ENCODE measurements around the gene QSER1. TPM values are rescaled to one million over a fixed set of nuclear protein-coding genes. Genes with fewer than 3 reads are reported as not detected.

QSER1 gene
- total and polyA plus RNA-seq, 12 donors = 2.5 to 23.8 (median 19.2) TPM

DNA sequence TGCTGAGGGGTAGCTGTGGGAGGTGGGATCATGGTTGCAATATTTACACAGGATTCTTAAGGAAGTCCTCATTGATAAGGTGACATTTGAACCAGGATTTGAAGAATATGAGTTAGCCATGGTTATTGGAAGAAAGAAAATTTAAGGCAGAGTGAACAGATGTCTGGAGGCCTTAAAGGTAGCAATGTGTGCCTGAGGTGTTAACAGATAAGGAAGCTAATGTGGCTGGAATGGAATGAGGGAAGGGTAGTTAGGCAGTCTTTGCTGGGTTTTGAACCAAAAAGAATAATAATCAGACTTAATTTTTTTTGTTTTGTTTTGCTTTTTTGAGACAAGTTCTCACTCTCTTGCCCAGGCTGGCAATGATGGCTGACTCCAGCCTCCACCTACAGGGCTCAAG lies 113.4 kb downstream of the QSER1 start:
- TF ChIP-seq, protein P1, sequence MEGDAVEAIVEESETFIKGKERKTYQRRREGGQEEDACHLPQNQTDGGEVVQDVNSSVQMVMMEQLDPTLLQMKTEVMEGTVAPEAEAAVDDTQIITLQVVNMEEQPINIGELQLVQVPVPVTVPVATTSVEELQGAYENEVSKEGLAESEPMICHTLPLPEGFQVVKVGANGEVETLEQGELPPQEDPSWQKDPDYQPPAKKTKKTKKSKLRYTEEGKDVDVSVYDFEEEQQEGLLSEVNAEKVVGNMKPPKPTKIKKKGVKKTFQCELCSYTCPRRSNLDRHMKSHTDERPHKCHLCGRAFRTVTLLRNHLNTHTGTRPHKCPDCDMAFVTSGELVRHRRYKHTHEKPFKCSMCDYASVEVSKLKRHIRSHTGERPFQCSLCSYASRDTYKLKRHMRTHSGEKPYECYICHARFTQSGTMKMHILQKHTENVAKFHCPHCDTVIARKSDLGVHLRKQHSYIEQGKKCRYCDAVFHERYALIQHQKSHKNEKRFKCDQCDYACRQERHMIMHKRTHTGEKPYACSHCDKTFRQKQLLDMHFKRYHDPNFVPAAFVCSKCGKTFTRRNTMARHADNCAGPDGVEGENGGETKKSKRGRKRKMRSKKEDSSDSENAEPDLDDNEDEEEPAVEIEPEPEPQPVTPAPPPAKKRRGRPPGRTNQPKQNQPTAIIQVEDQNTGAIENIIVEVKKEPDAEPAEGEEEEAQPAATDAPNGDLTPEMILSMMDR (IDR thresholded peaks at IDR 0.05) = no peak
- peaks cover 0 to 2% (median 0%) of the 10 kb centered on the region in 9 donors for H3K4me1 ChIP-seq
- DNase-seq (no peak), ATAC-seq (no peak)
- H3K27me3 ChIP-seq = peaks cover 0 to 8% (median 5%) of the 10 kb centered on the region in 7 donors
- H3K27ac ChIP-seq = no peak overlapping the region
- intact Hi-C loops (cut with DNase I) = no loop called here
- H3K9me3 ChIP-seq = no peaks in the 10 kb centered on the region
- H3K36me3 ChIP-seq = no peaks in the 10 kb centered on the region
- H3K4me3 ChIP-seq = no peak overlapping the region

DNA sequence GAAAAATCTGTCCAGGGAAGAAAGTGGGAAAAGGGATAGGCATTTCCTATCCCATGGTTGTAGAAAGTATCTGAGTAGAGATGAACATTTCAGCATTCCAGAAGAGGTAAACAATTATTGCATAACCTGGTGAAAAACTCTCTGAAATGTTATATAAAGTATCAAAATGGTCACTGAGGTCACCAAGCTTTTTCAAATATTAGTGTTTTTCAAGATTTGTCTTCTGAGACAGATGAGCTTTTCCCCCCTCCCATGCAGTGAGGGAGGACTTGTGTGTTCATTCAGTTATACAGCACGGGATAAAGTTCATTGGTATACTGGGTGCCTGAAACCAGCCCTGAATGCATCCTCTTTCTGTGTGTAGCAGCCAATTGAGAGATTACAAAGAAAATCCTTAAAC lies 121.1 kb downstream of the QSER1 start:
- ATAC-seq (no peak), DNase-seq (no peak)
- H3K27ac ChIP-seq = no peak overlapping the region
- H3K4me1 ChIP-seq = peaks cover 0 to 30% (median 6%) of the 10 kb centered on the region in 9 donors
- no peaks in the 10 kb centered on the region for H3K9me3 ChIP-seq
- no peaks in the 10 kb centered on the region for H3K36me3 ChIP-seq
- H3K4me3 ChIP-seq = no peak overlapping the region
- H3K27me3 ChIP-seq = peaks cover 0 to 44% (median 28%) of the 10 kb centered on the region in 7 donors
- intact Hi-C loops (cut with DNase I) = no loop called here
- 38 to 52% methylated on average over 1 of the region's 1 CpG for WGBS, 2 donors
- TF ChIP-seq, protein P1 (IDR thresholded peaks at IDR 0.05) = no peak

DNA sequence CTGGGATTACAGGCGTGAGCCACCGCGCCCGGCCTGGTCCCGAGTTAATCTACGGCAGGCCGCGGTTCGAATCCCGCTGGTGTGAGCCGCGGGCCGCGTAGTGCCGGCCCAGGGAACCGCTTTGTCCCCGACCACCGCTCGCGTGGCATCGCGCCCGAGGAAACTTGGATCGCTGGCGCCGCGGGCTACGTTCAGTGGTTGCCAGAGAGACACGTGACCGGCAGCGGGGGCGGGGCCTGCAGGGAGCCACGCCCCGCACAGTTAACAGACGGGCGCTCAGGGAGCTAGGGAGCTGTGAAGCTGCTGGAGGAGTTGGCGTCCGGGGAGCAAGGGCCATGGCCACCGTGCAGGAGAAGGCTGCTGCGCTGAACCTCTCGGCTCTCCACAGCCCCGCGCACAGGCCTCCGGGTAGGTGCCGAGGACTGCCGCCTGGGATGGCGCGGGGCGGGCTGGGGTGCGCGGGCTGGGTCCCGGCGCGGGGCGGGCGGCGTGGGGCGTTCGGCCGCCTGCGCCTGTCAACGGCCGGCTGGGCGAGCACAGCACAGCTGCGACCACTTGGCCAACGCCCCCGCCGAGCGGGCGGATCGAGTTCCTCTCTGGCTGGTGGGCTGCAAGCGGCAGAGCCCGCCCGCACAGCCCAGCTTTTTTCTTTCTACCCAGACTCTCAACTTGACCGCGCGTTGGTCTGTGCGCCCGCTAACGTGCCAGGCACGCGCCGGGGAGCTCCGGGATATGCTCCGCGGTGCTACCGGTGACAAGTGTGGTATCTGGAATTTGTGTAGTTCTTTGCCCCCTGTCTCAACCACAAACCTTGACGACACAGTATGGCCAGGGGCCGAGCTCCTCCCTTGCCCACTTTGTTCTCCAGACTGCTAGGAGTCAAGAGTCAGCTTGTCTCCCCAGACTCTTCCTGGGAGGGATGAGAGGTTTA lies 123.3 kb downstream of the QSER1 start, which contains the start of gene DEPDC7:
DEPDC7 (plus strand) TSS at position 258 of the 931 bp plus-strand sequence; CDS start at position 336, 78 bp downstream.
- DNase-seq (peak; percentile 74 to 85), ATAC-seq (peak; percentile 94 to 98 (median 96))
- H3K36me3 ChIP-seq = no peaks in the 10 kb centered on the region
- TF ChIP-seq, protein P1 (IDR thresholded peaks at IDR 0.05) = no peak
- H3K9me3 ChIP-seq = no peaks in the 10 kb centered on the region
- H3K4me3 ChIP-seq = peak within 1 kb of the TSS; percentile 14 to 63 (median 56)
- intact Hi-C loops (cut with DNase I) = no loop called here
- H3K27me3 ChIP-seq = peaks cover 0 to 54% (median 35%) of the 10 kb centered on the region in 7 donors
- WGBS, 2 donors = 3 to 4% methylated on average over 76 to 89 of the region's 89 CpGs
- peak within 1 kb of the TSS in 2 of 10 donors; percentile 12 to 34 for H3K27ac ChIP-seq
- peaks cover 0 to 29% (median 6%) of the 10 kb centered on the region in 9 donors for H3K4me1 ChIP-seq

DNA sequence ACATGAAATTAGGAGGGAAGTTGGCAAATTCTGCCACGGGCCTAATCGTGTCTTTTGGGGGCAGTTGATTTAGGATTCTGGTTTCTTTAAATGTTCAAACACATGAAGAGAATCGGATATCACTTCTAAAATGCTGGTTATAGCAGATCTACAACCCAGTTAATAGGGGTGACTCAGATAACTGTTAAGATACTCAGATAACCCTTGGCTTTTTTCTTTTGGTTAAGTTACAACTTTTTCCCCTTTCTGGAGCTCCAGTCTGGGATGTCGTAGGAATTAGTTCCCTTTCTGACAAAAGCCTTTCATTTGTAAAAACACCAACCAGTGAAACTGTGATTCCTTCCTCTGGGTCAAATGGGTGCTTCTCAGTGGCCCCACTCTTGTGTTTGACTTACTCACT lies 124.0 kb downstream of the QSER1 start:
- no peak overlapping the region for H3K27ac ChIP-seq
- DNase-seq (no peak), ATAC-seq (no peak)
- H3K9me3 ChIP-seq = no peaks in the 10 kb centered on the region
- H3K27me3 ChIP-seq = peaks cover 0 to 54% (median 35%) of the 10 kb centered on the region in 7 donors
- H3K4me3 ChIP-seq = peak overlapping the region in 8 of 10 donors; percentile 43 to 63 (median 58)
- peaks cover 0 to 22% (median 6%) of the 10 kb centered on the region in 9 donors for H3K4me1 ChIP-seq
- TF ChIP-seq, protein P1 (IDR thresholded peaks at IDR 0.05) = no peak
- H3K36me3 ChIP-seq = no peaks in the 10 kb centered on the region
- 67 to 70% methylated on average over 4 of the region's 4 CpGs for WGBS, 2 donors
- intact Hi-C loops (cut with DNase I) = no loop called here
